GM12878 (cell line): Measurements from ENCODE around the gene CEP83. TPM values are rescaled to one million over a fixed set of nuclear protein-coding genes. Genes with fewer than 3 reads are reported as not detected.

Experiments
- ATAC-seq: fragments of 200-7000 bp; cut with Tn5 transposase; 3 replicates; pipeline ENCODE4 v1.9.1; 2020; ENCODE audit warnings: mild to moderate bottlenecking, moderate library complexity
- BruUV-seq: library from RNA; stranded (reverse); fragments of 400-500 nt; replicated peaks from 2 replicates; lab custom pipeline; 2021; lab: Mats Ljungman, UMichigan
- CTCF ChIA-PET: fragments of 300-600 bp; sonication (Branson Sonifier 250); formaldehyde crosslinking; extraction: SDS; loops from one replicate; lab custom pipeline; 2021; ENCODE audit warnings: inconsistent platforms; lab: Yijun Ruan, JAX
- POLR2A ChIA-PET: fragments of 350-600 bp; formaldehyde crosslinking; extraction: SDS; loops from one replicate; lab custom pipeline; 2021; ENCODE audit warnings: inconsistent platforms; lab: Charles Lee
- RAD21 ChIA-PET: fragments of 300-600 bp; sonication (Branson Sonifier 250); formaldehyde crosslinking; loops from one replicate; lab custom pipeline; 2023; ENCODE audit warnings: antibody characterized with exemption; ENCODE audit not compliant: unreplicated experiment; lab: Charles Lee
- SMC1A ChIA-PET: fragments of 300-600 bp; sonication (Branson Sonifier 250); formaldehyde crosslinking; loops from one replicate; lab custom pipeline; 2023; ENCODE audit not compliant: unreplicated experiment, uncharacterized antibody; lab: Charles Lee
- DNase-seq: peaks from one replicate; pipeline ENCODE4 v3.0.0-alpha.2; 2011; ENCODE audit warnings: low read depth, low spot score
- FAIRE-seq: peaks from 3 replicates; lab custom pipeline; 2011; peaks lifted over from hg19 to GRCh38; lab: Jason Lieb, UNC
- H2AFZ ChIP-seq: 2 replicates; pipeline ENCODE4 v1.6.0; 2011; ENCODE audit warnings: low read depth, low read length, control low read depth; ENCODE audit not compliant: control insufficient read depth
- H3K27ac ChIP-seq: 2 replicates; pipeline ENCODE4 v1.5.1; 2011; ENCODE audit warnings: control low read depth; ENCODE audit not compliant: control insufficient read depth, insufficient read depth
- H3K27me3 ChIP-seq, 2 experiments: replicated peaks in 1 of 2; 2 replicates each; pipeline versions ENCODE4 v1.6.0 to v1.6.1; 2011; ENCODE audit warnings: low read length in 1 of 2; ENCODE audit not compliant: control insufficient read depth in 2 of 2, insufficient read depth in 2 of 2
- H3K36me3 ChIP-seq, 2 experiments: 2 replicates each; pipeline ENCODE4 v1.5.1; 2011; ENCODE audit warnings: low read length in 1 of 2; ENCODE audit not compliant: control insufficient read depth in 2 of 2, insufficient read depth in 2 of 2
- H3K4me1 ChIP-seq: 2 replicates; pipeline ENCODE4 v1.6.1; 2011; ENCODE audit warnings: mild to moderate bottlenecking, low read length, moderate library complexity, mixed read lengths; ENCODE audit not compliant: control insufficient read depth, insufficient read depth
- H3K4me2 ChIP-seq: 2 replicates; pipeline ENCODE4 v1.6.0; 2011; ENCODE audit warnings: control low read depth; ENCODE audit not compliant: control insufficient read depth, insufficient read depth
- H3K4me3 ChIP-seq: fragments of 200-600 bp; sonication (generic); 2 replicates; pipeline ENCODE4 v1.5.1; 2016
- H3K79me2 ChIP-seq: 2 replicates; pipeline ENCODE4 v1.6.0; 2011; ENCODE audit warnings: low read length; ENCODE audit not compliant: control insufficient read depth, insufficient read depth
- H3K9ac ChIP-seq: 2 replicates; pipeline ENCODE4 v1.8.0; 2011; ENCODE audit warnings: low read length, control low read depth, mixed read lengths; ENCODE audit not compliant: control insufficient read depth, insufficient read depth
- H3K9me3 ChIP-seq: replicated peaks from 3 replicates; pipeline ENCODE4 v1.5.1; 2011; ENCODE audit warnings: mild to moderate bottlenecking, low read length; ENCODE audit not compliant: control insufficient read depth, insufficient read depth
- H4K20me1 ChIP-seq: 2 replicates; pipeline ENCODE4 v1.6.0; 2011; ENCODE audit not compliant: control insufficient read depth, insufficient read depth
- EGR1 ChIP-seq, 2 experiments: IDR thresholded peaks; 1 replicate in 1 of 2; 2 replicates in 1 of 2; pipeline ENCODE4 v1.6.1; 2011 to 2012; ENCODE audit warnings: low read depth in 2 of 2, low read length in 2 of 2, borderline replicate concordance in 1 of 2, mild to moderate bottlenecking in 1 of 2, moderate library complexity in 1 of 2
- FOXK2 ChIP-seq: fragments of 450-650 bp; IDR thresholded peaks from 2 replicates; pipeline ENCODE4 v1.6.1; 2017; ENCODE audit warnings: mild to moderate bottlenecking, moderate library complexity
- GABPA ChIP-seq: IDR thresholded peaks from 2 replicates; pipeline ENCODE4 v1.6.1; 2014; ENCODE audit warnings: antibody characterized with exemption, low read depth, mild to moderate bottlenecking, inconsistent platforms
- LARP7 ChIP-seq: fragments of 450-650 bp; IDR thresholded peaks from 2 replicates; pipeline ENCODE4 v1.6.1; 2017; ENCODE audit warnings: mild to moderate bottlenecking
- MLLT1 ChIP-seq: fragments of 450-650 bp; IDR thresholded peaks from 2 replicates; pipeline ENCODE4 v1.6.1; 2016; ENCODE audit warnings: mild to moderate bottlenecking
- NRF1 ChIP-seq: conservative IDR thresholded peaks from 2 replicates; pipeline ENCODE4 v1.6.1; 2011; ENCODE audit warnings: mild to moderate bottlenecking, low read depth, low read length, improper control_type of control experiment
- POLR2A ChIP-seq: IDR thresholded peaks from 2 replicates; pipeline ENCODE4 v1.6.1; 2011; ENCODE audit warnings: low read depth, mild to moderate bottlenecking, low read length
- ZBTB33 ChIP-seq: fragments of 450-650 bp; IDR thresholded peaks from 2 replicates; pipeline ENCODE4 v1.6.1; 2017; ENCODE audit warnings: mild to moderate bottlenecking
- WGBS: methylation state at CpG from one replicate; pipeline ENCODE4 v1.1.6; 2016; ENCODE audit warnings: low lambda C conversion rate; ENCODE audit not compliant: insufficient replicate concordance, insufficient coverage; ENCODE audit errors: missing lambda C conversion rate; 5-methylcytosine and 5-hydroxymethylcytosine counted together
- in situ Hi-C: fragments of 300-500 bp; cut with MboI; formaldehyde crosslinking; loops from 9 replicates; pipeline ENCODE4 v1.14.3; 2018; ENCODE audit warnings: mixed read lengths
- intact Hi-C: fragments of 100-400 bp; cut with micrococcal nuclease; formaldehyde crosslinking; loops from one replicate; pipeline ENCODE4 v1.14.2; 2022; ENCODE audit not compliant: unreplicated experiment
- polyA plus RNA-seq, 11 experiments: library from polyadenylated mRNA; depleted of rRNA in 4 of 11; unstranded in 6 of 11; stranded (reverse) in 5 of 11; fragments of >200 nt; fragmentation: Nextera tagmentation in 4 of 11; fragmentation: Illumina TruSeq in 1 of 11; extraction: Ambion mirVana in 4 of 11; extraction: Trizol in 1 of 11; gene quantifications; 1 replicate in 1 of 11; 2 replicates in 10 of 11; pipeline versions ENCODE4 v1.2.1 to v1.2.3, GENCODE V29; 2011 to 2016; ENCODE audit warnings: inconsistent platforms in 2 of 11, missing spikeins in 2 of 11, low read depth in 1 of 11
- total RNA-seq, 4 experiments: library from RNA; depleted of rRNA in 3 of 4; stranded (reverse); fragments of >200 nt in 3 of 4; fragmentation: Illumina TruSeq in 1 of 4; extraction: Trizol in 1 of 4; gene quantifications; 2 replicates each; pipeline versions ENCODE4 v1.2.1 to v1.2.3, GENCODE V29; 2013 to 2021

The CEP83 gene
- total and polyA plus RNA-seq, 10 of the 15 experiments (the other 5 are each of a cell fraction or from before 2014, with no cell fraction given) = 4.3 to 39.0 (median 22.5) TPM

- Histone ChIP-seq H4K20me1 (no peaks in the 10 kb centered on the region), H3K4me3 (no peak overlapping the region), H3K27ac (no peak overlapping the region), H3K9me3 (no peaks in the 10 kb centered on the region; the same call in 2 of the 3 replicates), H3K4me2 (no peak overlapping the region), H3K4me1 (peaks cover 49% of the 10 kb centered on the region), H2AFZ (no peak overlapping the region), H3K79me2 (no peaks in the 10 kb centered on the region), H3K27me3 (no peaks in the 10 kb centered on the region), H3K9ac (no peak overlapping the region), H3K36me3 (peaks cover 12 to 39% of the 10 kb centered on the region in 2 experiments)
- intact Hi-C loops (no loop called here), in situ Hi-C loops (no loop called here)
- ChIA-PET RAD21 (interaction anchor here (0.9 to 7.5 kb wide), 2 partner anchors 9 to 54 kb away, joined by 3 to 107 read pairs; no protein-coding TSS in a partner anchor), CTCF (interaction anchor here (1.1 to 2.7 kb wide), 3 partner anchors 16 to 55 kb away, joined by 3 to 11 read pairs (median 3); no protein-coding TSS in a partner anchor), POLR2A (interaction anchor here (0.6 to 7.2 kb wide), 7 partner anchors 12 to 362 kb away, joined by 3 to 56 read pairs (median 3); no protein-coding TSS in a partner anchor), SMC1A (interaction anchor here (1.0 to 6.7 kb wide), 8 partner anchors 10 to 110 kb away, joined by 3 to 95 read pairs (median 6); no protein-coding TSS in a partner anchor)
- BruUV-seq = no TSS peak
- WGBS = 97% methylated on average over 13 of the region's 13 CpGs
- ATAC-seq (no peak), FAIRE-seq (no peak), DNase-seq (no peak)
- TF ChIP-seq MLLT1 = 0 out of 2 replicates have a peak, but pooled peaks have one; percentile 32
- TF ChIP-seq EGR1 (IDR thresholded peaks at IDR 0.05; ENCODE audit: borderline replicate concordance in 1 of 2, low read depth in 2 of 2, low read length in 2 of 2) = no peak
- TF ChIP-seq LARP7 = no peak
Measured at GRCh38 chr12:94260717-94261116, 198.9 kb downstream of the CEP83 start.

- SMC1A ChIA-PET = interaction anchor here (1.0 to 6.7 kb wide), 8 partner anchors 9 to 109 kb away, joined by 3 to 95 read pairs (median 8); no protein-coding TSS in a partner anchor
- POLR2A ChIA-PET = interaction anchor here (0.8 to 7.2 kb wide), 5 partner anchors 10 to 110 kb away, joined by 3 to 56 read pairs (median 3); no protein-coding TSS in a partner anchor
- Histone ChIP-seq H3K9me3 (no peaks in the 10 kb centered on the region; the same call in 2 of the 3 replicates), H3K79me2 (no peaks in the 10 kb centered on the region), H3K27ac (no peak overlapping the region), H3K36me3 (peaks cover 12 to 42% of the 10 kb centered on the region in 2 experiments), H3K27me3 (no peaks in the 10 kb centered on the region), H4K20me1 (no peaks in the 10 kb centered on the region), H3K9ac (no peak overlapping the region), H3K4me2 (no peak overlapping the region), H2AFZ (no peak overlapping the region), H3K4me3 (no peak overlapping the region), H3K4me1 (peaks cover 49% of the 10 kb centered on the region)
- RAD21 ChIA-PET = interaction anchor here (0.9 to 7.5 kb wide), 3 partner anchors 10 to 54 kb away, joined by 3 to 107 read pairs (median 3); no protein-coding TSS in a partner anchor
- intact Hi-C loops = no loop called here
- FAIRE-seq = no peak
- no peak for DNase-seq
- WGBS = 97% methylated on average over 3 of the region's 3 CpGs
- ATAC-seq = no peak
- no TSS peak for BruUV-seq
- CTCF ChIA-PET = interaction anchor here (1.1 kb wide), 1 partner anchor 16 kb away, joined by 3 read pairs; no protein-coding TSS in a partner anchor
- in situ Hi-C loops = no loop called here
- TF ChIP-seq ZBTB33 (no peak), GABPA (no peak), POLR2A (no peak), NRF1 (no peak), FOXK2 (no peak)
Measured at GRCh38 chr12:94260017-94260416, 199.7 kb downstream of the CEP83 start.
